WTC11 (cell line): ENCODE results near the gene CST2.

ENCODE experiments used
- ATF3 ChIP-seq: sonication (generic); formaldehyde crosslinking; conservative IDR thresholded peaks from 2 replicates; pipeline ENCODE4 v1.8.1; 2022; ENCODE audit warnings: mild to moderate bottlenecking, missing genetic modification reagents
- CREB1 ChIP-seq: sonication (generic); formaldehyde crosslinking; IDR thresholded peaks from 2 replicates; pipeline ENCODE4 v1.8.0; 2023; ENCODE audit warnings: mild to moderate bottlenecking, missing genetic modification reagents
- CTCF ChIP-seq: fragments of 200-600 bp; IDR thresholded peaks from 2 replicates; pipeline ENCODE4 v1.8.0; 2022; ENCODE audit warnings: antibody characterized with exemption
- ELF4 ChIP-seq: sonication (generic); formaldehyde crosslinking; IDR thresholded peaks from 2 replicates; pipeline ENCODE4 v1.8.1; 2022; ENCODE audit warnings: low read depth, mild to moderate bottlenecking, moderate library complexity, missing genetic modification reagents
- EMX1 ChIP-seq: fragments of 250-450 bp; sonication (Bioruptor Pico); IDR thresholded peaks from 2 replicates; pipeline ENCODE4 v1.8.0; 2021; ENCODE audit warnings: mild to moderate bottlenecking
- MXD4 ChIP-seq: fragments of 250-450 bp; sonication (Bioruptor Pico); IDR thresholded peaks from 2 replicates; pipeline ENCODE4 v1.8.0; 2021; ENCODE audit warnings: mild to moderate bottlenecking, moderate library complexity, borderline replicate concordance
- NFATC4 ChIP-seq: fragments of 250-450 bp; sonication (Bioruptor Pico); IDR thresholded peaks from 2 replicates; pipeline ENCODE4 v1.9.0; 2021; ENCODE audit warnings: mild to moderate bottlenecking
- NFE2L1 ChIP-seq: sonication (generic); formaldehyde crosslinking; IDR thresholded peaks from 2 replicates; pipeline ENCODE4 v1.8.1; 2023; ENCODE audit warnings: missing genetic modification reagents
- NR2C2 ChIP-seq: sonication (generic); formaldehyde crosslinking; IDR thresholded peaks from 2 replicates; pipeline ENCODE4 v1.8.0; 2022; ENCODE audit warnings: mild to moderate bottlenecking, missing genetic modification reagents
- ZBTB21 ChIP-seq: sonication (generic); formaldehyde crosslinking; IDR thresholded peaks from 2 replicates; pipeline ENCODE4 v1.8.1; 2023; ENCODE audit warnings: mild to moderate bottlenecking, missing genetic modification reagents, borderline replicate concordance
- ZNF232 ChIP-seq: sonication (generic); formaldehyde crosslinking; IDR thresholded peaks from 2 replicates; pipeline ENCODE4 v1.8.0; 2022; ENCODE audit warnings: mild to moderate bottlenecking, missing genetic modification reagents
- TF ChIP-seq, protein P1 (sequence below): sonication (generic); formaldehyde crosslinking; IDR thresholded peaks from 2 replicates; pipeline ENCODE4 v1.8.0; 2022; ENCODE audit warnings: mild to moderate bottlenecking, missing genetic modification reagents
- TF ChIP-seq, protein P2 (sequence below): sonication (generic); formaldehyde crosslinking; IDR thresholded peaks from 2 replicates; pipeline ENCODE4 v1.8.0; 2023; ENCODE audit warnings: missing genetic modification reagents

GRCh38 chr20:23794841-23795240 is 31.7 kb downstream of the CST2 start:
- TF ChIP-seq CTCF (no peak), ZNF232 (CRISPR knock-in tag) (no peak), ATF3 (CRISPR knock-in tag) (no peak), MXD4 (CRISPR knock-in tag) (no peak), ELF4 (no peak), NFE2L1 (CRISPR knock-in tag) (no peak), NR2C2 (CRISPR knock-in tag) (no peak), CREB1 (CRISPR knock-in tag) (no peak), ZBTB21 (CRISPR knock-in tag) (no peak), NFATC4 (CRISPR knock-in tag) (no peak), EMX1 (no peak)
- TF ChIP-seq, protein P1, sequence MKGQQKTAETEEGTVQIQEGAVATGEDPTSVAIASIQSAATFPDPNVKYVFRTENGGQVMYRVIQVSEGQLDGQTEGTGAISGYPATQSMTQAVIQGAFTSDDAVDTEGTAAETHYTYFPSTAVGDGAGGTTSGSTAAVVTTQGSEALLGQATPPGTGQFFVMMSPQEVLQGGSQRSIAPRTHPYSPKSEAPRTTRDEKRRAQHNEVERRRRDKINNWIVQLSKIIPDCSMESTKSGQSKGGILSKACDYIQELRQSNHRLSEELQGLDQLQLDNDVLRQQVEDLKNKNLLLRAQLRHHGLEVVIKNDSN (CRISPR knock-in tag): no peak
- TF ChIP-seq, protein P2, sequence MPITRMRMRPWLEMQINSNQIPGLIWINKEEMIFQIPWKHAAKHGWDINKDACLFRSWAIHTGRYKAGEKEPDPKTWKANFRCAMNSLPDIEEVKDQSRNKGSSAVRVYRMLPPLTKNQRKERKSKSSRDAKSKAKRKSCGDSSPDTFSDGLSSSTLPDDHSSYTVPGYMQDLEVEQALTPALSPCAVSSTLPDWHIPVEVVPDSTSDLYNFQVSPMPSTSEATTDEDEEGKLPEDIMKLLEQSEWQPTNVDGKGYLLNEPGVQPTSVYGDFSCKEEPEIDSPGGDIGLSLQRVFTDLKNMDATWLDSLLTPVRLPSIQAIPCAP (CRISPR knock-in tag): no peak
